Right lobe of liver (tissue), 4 donors: ENCODE data around the gene HYDIN.
"Not testable (repeated sequence)": the region's sequence is repeated elsewhere in the genome, so short reads cannot be mapped to it uniquely, and the experiment has no call there.

Experiments used
- CTCF ChIP-seq, 4 donors: fragments of 200-600 bp in 3 of 4; fragments of 450-650 bp in 1 of 4; IDR thresholded peaks; one replicate each; pipeline versions ENCODE4 v1.5.1 to v1.8.0; 2016 to 2022; ENCODE audit warnings: antibody characterized with exemption in 4 of 4, mild to moderate bottlenecking in 2 of 4
- POLR2A ChIP-seq: fragments of 450-650 bp; IDR thresholded peaks from one replicate; pipeline ENCODE4 v1.6.1; 2017; ENCODE audit warnings: antibody characterized with exemption, mild to moderate bottlenecking
- donor health status: DM: no; HTN: no; CAD: no.
- donor health status: DM: no; HTN: no; CAD: no.
- donor health status: DM: no; HTN: yes; CAD: no.

DNA sequence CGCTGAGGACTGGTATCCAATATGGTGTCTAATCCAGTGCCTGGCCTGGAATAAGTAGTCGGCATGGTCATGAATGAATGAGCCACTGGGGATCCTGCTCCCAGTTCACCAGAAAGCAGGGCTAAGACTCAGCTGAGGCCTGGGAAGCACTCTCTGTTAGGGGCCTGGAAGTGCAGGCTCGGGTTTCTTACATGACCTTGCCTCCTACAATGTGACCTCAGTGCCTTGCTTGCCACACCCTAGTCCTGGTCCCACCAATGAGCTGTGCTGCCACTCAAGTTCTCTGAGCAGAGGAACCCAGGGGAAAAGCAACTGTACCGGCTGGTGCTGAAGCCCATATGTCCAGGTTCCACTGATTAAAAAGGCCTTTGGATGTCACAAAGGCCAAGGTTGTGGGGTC lies 238.0 kb downstream of the HYDIN start:
- not testable (repeated sequence) for TF ChIP-seq CTCF (IDR thresholded peaks at IDR 0.05); POLR2A
